SK-N-SH (cell line): ENCODE data around the gene KDM5D. TPM values are rescaled to one million over a fixed set of nuclear protein-coding genes. Genes with fewer than 3 reads are reported as not detected.

Experiments used
- CTCF ChIA-PET: fragments of 300-600, 350-600 bp; formaldehyde crosslinking; extraction: SDS; loops from one replicate; lab custom pipeline; 2021; lab: Yijun Ruan, JAX
- POLR2A ChIA-PET: fragments of 350-600 bp; sonication (Branson Sonifier 250); formaldehyde crosslinking; extraction: SDS; loops from one replicate; lab custom pipeline; 2020; ENCODE audit warnings: antibody characterized with exemption, inconsistent platforms; lab: Yijun Ruan, JAX
- DNase-seq: peaks from one replicate; pipeline ENCODE4 v3.0.0; 2012
- H2AFZ ChIP-seq: fragments of 200-600 bp; sonication (generic); 2 replicates; pipeline ENCODE4 v1.8.1; 2016; ENCODE audit warnings: antibody characterized with exemption, mild to moderate bottlenecking, low read depth
- H3F3A ChIP-seq: fragments of 200-600 bp; sonication (generic); replicated peaks from 2 replicates; pipeline ENCODE3; 2016; ENCODE audit warnings: antibody characterized with exemption, mild to moderate bottlenecking; ENCODE audit not compliant: insufficient read depth
- H3K27ac ChIP-seq, 2 experiments: fragments of 200-500 bp in 1 of 2; fragments of 200-600 bp in 1 of 2; sonication (Bioruptor generic) in 1 of 2; sonication (generic), shearing (Covaris generic) in 1 of 2; 2 replicates each; pipeline versions ENCODE4 v1.5.1 to v1.6.1; 2014 to 2016; ENCODE audit warnings: low read depth in 2 of 2, inconsistent platforms in 1 of 2, low read length in 1 of 2, mild to moderate bottlenecking in 1 of 2, mixed read lengths in 1 of 2
- H3K27me3 ChIP-seq: fragments of 200-600 bp; sonication (generic), shearing (Covaris generic); 2 replicates; pipeline ENCODE4 v1.6.1; 2016; ENCODE audit warnings: mixed run types; ENCODE audit not compliant: insufficient read depth
- H3K36me3 ChIP-seq, 2 experiments: fragments of 200-500 bp in 1 of 2; fragments of 200-600 bp in 1 of 2; sonication (Bioruptor generic) in 1 of 2; sonication (generic) in 1 of 2; replicated peaks in 1 of 2; 2 replicates each; pipeline versions ENCODE3 to v1.5.1; 2014 to 2016; ENCODE audit warnings: low read length in 1 of 2, mild to moderate bottlenecking in 1 of 2; ENCODE audit not compliant: insufficient read depth in 2 of 2, control insufficient read depth in 1 of 2
- H3K4me1 ChIP-seq, 2 experiments: fragments of 200-500 bp in 1 of 2; fragments of 200-600 bp in 1 of 2; sonication (Bioruptor generic) in 1 of 2; sonication (generic), shearing (Covaris generic) in 1 of 2; 2 replicates each; pipeline versions ENCODE4 v1.5.1 to v1.6.1; 2014 to 2016; ENCODE audit warnings: low read depth in 1 of 2, low read length in 1 of 2, mixed run types in 1 of 2; ENCODE audit not compliant: insufficient read depth in 2 of 2, control insufficient read depth in 1 of 2
- H3K4me2 ChIP-seq: fragments of 200-600 bp; sonication (generic), shearing (Covaris generic); 2 replicates; pipeline ENCODE4 v1.6.1; 2017; ENCODE audit warnings: mixed run types
- H3K4me3 ChIP-seq, 2 experiments: fragments of 200-500 bp in 1 of 2; fragments of 200-600 bp in 1 of 2; sonication (Bioruptor generic) in 1 of 2; sonication (generic), shearing (Covaris generic) in 1 of 2; 2 replicates each; pipeline versions ENCODE4 v1.5.1 to v1.8.1; 2014 to 2016; ENCODE audit warnings: low read depth in 2 of 2, inconsistent platforms in 1 of 2, low read length in 1 of 2, mild to moderate bottlenecking in 1 of 2, mixed read lengths in 1 of 2, moderate library complexity in 1 of 2
- H3K79me2 ChIP-seq: fragments of 200-600 bp; sonication (generic); 2 replicates; pipeline ENCODE4 v1.8.1; 2017; ENCODE audit warnings: mild to moderate bottlenecking; ENCODE audit not compliant: insufficient read depth
- H3K9ac ChIP-seq: fragments of 200-600 bp; sonication (generic); 2 replicates; pipeline ENCODE4 v1.6.1; 2017; ENCODE audit warnings: mixed run types
- H3K9me2 ChIP-seq: fragments of 200-600 bp; sonication (generic); 2 replicates; pipeline ENCODE4 v1.6.1; 2017; ENCODE audit warnings: mixed run types
- H3K9me3 ChIP-seq: fragments of 200-600 bp; sonication (generic); 2 replicates; pipeline ENCODE4 v1.6.1; 2017; ENCODE audit warnings: mixed run types, mild to moderate bottlenecking, moderate library complexity
- H4K20me1 ChIP-seq: fragments of 200-600 bp; sonication (generic); 2 replicates; pipeline ENCODE4 v1.6.1; 2017; ENCODE audit warnings: mild to moderate bottlenecking, mixed run types; ENCODE audit not compliant: insufficient read depth
- CHD2 ChIP-seq: fragments of 150-350 bp; IDR thresholded peaks from 2 replicates; pipeline ENCODE4 v1.6.1; 2018; ENCODE audit warnings: low read length; ENCODE audit not compliant: partially characterized antibody
- FOXJ3 ChIP-seq: sonication (generic); formaldehyde crosslinking; IDR thresholded peaks from 2 replicates; pipeline ENCODE4 v1.5.1; 2020; ENCODE audit warnings: mild to moderate bottlenecking, missing genetic modification reagents
- FOXM1 ChIP-seq: IDR thresholded peaks from 2 replicates; pipeline ENCODE4 v1.4.0; 2012; ENCODE audit warnings: low read depth, mild to moderate bottlenecking
- MEF2A ChIP-seq: IDR thresholded peaks from 2 replicates; pipeline ENCODE4 v1.4.0; 2012; ENCODE audit warnings: low read depth, borderline replicate concordance
- NRF1 ChIP-seq: IDR thresholded peaks from 2 replicates; pipeline ENCODE4 v1.6.1; 2012; ENCODE audit warnings: low read depth, mild to moderate bottlenecking, low read length
- RAD21 ChIP-seq: IDR thresholded peaks from 2 replicates; pipeline ENCODE4 v1.6.1; 2012; ENCODE audit warnings: mild to moderate bottlenecking, low read length
- RXRA ChIP-seq: IDR thresholded peaks from 2 replicates; pipeline ENCODE4 v1.4.0; 2012; ENCODE audit warnings: low read depth, mild to moderate bottlenecking, borderline replicate concordance
- WGBS: methylation state at CpG from one replicate; pipeline ENCODE4 v1.1.6; 2017; ENCODE audit warnings: low lambda C conversion rate; 5-methylcytosine and 5-hydroxymethylcytosine counted together
- polyA plus RNA-seq, 3 experiments: library from polyadenylated mRNA; depleted of rRNA; stranded (reverse); fragments of >200 nt; gene quantifications; 2 replicates each; pipeline ENCODE4 v1.2.3, GENCODE V29; 2012
- TF ChIP-seq, protein P1 (sequence below): fragments of 200-600 bp; sonication (generic); IDR thresholded peaks from 2 replicates; pipeline ENCODE4 v1.6.1; 2017; ENCODE audit warnings: antibody characterized with exemption, mild to moderate bottlenecking, moderate library complexity

Gene KDM5D
- polyA plus RNA-seq, 1 of the 3 experiments (the other 2 are of a cell fraction): not detected

DNA sequence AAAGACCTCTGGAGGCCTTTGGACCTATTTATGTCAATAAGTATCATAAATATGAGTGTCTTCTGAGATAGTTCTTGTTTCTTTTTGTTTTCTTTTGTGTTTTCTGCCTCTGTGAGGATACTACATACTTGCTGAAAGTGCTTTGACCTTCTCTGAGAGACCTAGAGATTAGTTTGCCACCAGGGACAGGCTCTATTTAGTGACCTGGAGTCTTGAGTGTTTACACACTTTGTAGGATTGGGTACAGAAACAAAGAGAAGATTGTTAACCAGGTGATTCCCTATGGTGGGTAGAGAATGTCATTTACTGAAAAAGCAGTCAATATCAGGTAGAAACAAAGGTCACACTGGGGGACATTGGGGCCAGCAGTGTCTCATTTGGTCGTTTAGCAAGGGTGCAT, 63.7 kb downstream of the KDM5D start:
- Histone ChIP-seq H3F3A (no peaks in the 10 kb centered on the region), H3K36me3 (no peaks in the 10 kb centered on the region), H3K79me2 (no peaks in the 10 kb centered on the region), H3K27me3 (no peaks in the 10 kb centered on the region), H3K27ac (no peak overlapping the region), H2AFZ (no peak overlapping the region), H3K9ac (no peak overlapping the region), H3K4me2 (no peak overlapping the region), H4K20me1 (no peaks in the 10 kb centered on the region), H3K9me3 (no peaks in the 10 kb centered on the region), H3K9me2 (no peaks in the 10 kb centered on the region), H3K4me3 (no peak overlapping the region), H3K4me1 (no peaks in the 10 kb centered on the region)
- TF ChIP-seq RXRA (no peak), FOXM1 (no peak), CHD2 (no peak), NRF1 (no peak), FOXJ3 (CRISPR knock-in tag) (no peak), RAD21 (no peak), MEF2A (no peak)
- TF ChIP-seq, protein P1, sequence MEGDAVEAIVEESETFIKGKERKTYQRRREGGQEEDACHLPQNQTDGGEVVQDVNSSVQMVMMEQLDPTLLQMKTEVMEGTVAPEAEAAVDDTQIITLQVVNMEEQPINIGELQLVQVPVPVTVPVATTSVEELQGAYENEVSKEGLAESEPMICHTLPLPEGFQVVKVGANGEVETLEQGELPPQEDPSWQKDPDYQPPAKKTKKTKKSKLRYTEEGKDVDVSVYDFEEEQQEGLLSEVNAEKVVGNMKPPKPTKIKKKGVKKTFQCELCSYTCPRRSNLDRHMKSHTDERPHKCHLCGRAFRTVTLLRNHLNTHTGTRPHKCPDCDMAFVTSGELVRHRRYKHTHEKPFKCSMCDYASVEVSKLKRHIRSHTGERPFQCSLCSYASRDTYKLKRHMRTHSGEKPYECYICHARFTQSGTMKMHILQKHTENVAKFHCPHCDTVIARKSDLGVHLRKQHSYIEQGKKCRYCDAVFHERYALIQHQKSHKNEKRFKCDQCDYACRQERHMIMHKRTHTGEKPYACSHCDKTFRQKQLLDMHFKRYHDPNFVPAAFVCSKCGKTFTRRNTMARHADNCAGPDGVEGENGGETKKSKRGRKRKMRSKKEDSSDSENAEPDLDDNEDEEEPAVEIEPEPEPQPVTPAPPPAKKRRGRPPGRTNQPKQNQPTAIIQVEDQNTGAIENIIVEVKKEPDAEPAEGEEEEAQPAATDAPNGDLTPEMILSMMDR: no peak
- ChIA-PET POLR2A (no interaction called here), CTCF (no interaction called here)
- WGBS: no CpG with 5 or more reads among the region's 1 CpG
- DNase-seq: no peak
